ENCODE measurements around the gene CDH6.

Gene CDH6

DNA sequence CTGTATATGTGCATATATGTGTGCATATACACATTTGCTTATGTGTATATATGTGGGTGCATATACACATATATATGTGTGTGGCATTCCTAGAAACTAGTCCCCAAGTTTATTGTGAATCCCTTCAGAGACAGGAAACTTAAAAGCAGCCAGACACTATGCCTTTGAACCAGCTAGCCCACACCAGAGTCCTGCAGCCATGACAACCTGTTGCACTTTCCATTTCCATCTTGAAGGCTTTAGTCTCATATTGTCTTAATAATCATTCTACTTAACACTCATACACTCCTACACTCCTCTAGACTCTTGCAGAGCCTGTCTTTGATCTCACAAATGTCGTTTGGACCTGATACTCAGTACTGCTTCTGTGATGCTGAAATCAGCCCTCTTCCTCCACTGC lies 34.8 kb upstream of the CDH6 start:
- no peak for DNase-seq (ENCODE audit: extremely low spot score)
- POLR2A ChIA-PET, result no interaction called here
- CTCF ChIA-PET, result no interaction called here
- TF ChIP-seq, protein P1, sequence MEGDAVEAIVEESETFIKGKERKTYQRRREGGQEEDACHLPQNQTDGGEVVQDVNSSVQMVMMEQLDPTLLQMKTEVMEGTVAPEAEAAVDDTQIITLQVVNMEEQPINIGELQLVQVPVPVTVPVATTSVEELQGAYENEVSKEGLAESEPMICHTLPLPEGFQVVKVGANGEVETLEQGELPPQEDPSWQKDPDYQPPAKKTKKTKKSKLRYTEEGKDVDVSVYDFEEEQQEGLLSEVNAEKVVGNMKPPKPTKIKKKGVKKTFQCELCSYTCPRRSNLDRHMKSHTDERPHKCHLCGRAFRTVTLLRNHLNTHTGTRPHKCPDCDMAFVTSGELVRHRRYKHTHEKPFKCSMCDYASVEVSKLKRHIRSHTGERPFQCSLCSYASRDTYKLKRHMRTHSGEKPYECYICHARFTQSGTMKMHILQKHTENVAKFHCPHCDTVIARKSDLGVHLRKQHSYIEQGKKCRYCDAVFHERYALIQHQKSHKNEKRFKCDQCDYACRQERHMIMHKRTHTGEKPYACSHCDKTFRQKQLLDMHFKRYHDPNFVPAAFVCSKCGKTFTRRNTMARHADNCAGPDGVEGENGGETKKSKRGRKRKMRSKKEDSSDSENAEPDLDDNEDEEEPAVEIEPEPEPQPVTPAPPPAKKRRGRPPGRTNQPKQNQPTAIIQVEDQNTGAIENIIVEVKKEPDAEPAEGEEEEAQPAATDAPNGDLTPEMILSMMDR (IDR thresholded peaks at IDR 0.05; ENCODE audit: control extremely low read depth, extremely low read depth, low read depth, missing control alignments), result no peak

DNA sequence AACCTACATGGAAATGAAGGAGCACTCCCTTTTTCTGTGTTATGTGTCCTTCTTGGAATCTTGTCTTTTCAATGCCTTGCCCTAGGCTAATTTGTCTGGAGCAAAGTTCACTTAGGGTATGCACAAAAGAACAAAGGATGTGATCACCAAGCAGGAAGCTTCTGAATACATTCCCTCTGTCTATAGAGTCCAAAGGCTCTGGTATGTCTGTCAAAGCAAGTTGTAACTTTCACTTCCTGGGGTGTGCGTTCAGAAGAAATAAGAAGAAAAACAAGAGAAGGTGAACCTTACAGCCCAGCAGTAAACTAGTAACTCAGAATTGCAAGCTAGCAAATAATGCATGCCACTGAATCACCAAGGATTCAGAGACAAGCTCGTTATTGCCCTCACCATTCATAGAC lies 31.7 kb upstream of the CDH6 start:
- POLR2A ChIA-PET, result no interaction called here
- TF ChIP-seq, protein P1 (IDR thresholded peaks at IDR 0.05; ENCODE audit: control extremely low read depth, extremely low read depth, low read depth, missing control alignments), result no peak
- DNase-seq (ENCODE audit: extremely low spot score), result no peak
- CTCF ChIA-PET, result no interaction called here

DNA sequence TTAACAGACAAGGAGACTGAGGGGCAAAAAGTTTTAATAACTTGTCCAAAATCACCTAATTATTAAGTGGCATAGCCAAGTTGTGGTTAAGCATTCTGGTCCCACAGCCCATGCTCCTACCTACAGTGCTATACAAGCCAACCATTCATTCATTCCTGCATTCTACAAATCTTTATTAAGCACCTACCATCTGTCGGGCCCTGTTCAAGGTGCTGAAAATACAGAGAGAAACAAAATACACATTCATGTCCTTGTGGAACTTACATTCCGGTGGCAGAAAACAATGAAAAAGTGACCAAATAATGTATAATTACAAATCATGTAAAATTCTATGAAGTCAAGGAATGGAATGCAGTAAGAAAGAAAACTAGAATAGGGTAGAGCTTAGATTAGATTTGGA lies 27.8 kb upstream of the CDH6 start:
- TF ChIP-seq, protein P1 (IDR thresholded peaks at IDR 0.05; ENCODE audit: control extremely low read depth, extremely low read depth, low read depth, missing control alignments), result no peak
- no peak for DNase-seq (ENCODE audit: extremely low spot score)
- ChIA-PET CTCF (no interaction called here), POLR2A (no interaction called here)

- ChIA-PET POLR2A (no interaction called here), CTCF (interaction anchor here (0.7 to 1.8 kb wide), 4 partner anchors 11 to 19 kb away, joined by 3 to 6 read pairs (median 4); no protein-coding TSS in a partner anchor)
- no peak for DNase-seq (ENCODE audit: extremely low spot score)
- TF ChIP-seq, protein P1 (IDR thresholded peaks at IDR 0.05; ENCODE audit: control extremely low read depth, extremely low read depth, low read depth, missing control alignments), result no peak
Measured at GRCh38 chr5:31169379-31169778, 24.1 kb upstream of the CDH6 start.

- POLR2A ChIA-PET, result no interaction called here
- no peak for DNase-seq (ENCODE audit: extremely low spot score)
- CTCF ChIA-PET, result interaction anchor here (1.8 kb wide), 1 partner anchor 14 kb away, joined by 5 read pairs; no protein-coding TSS in a partner anchor
- TF ChIP-seq, protein P1 (IDR thresholded peaks at IDR 0.05; ENCODE audit: control extremely low read depth, extremely low read depth, low read depth, missing control alignments), result no peak
Measured at GRCh38 chr5:31172881-31173280, 20.6 kb upstream of the CDH6 start.

GRCh38 chr5:31173614-31174013 lies 19.9 kb upstream of the CDH6 start:
- DNase-seq (ENCODE audit: extremely low spot score), result no peak
- ChIA-PET CTCF (interaction anchor here (0.9 kb wide), 1 partner anchor 59 kb away, joined by 3 read pairs; no protein-coding TSS in a partner anchor), POLR2A (no interaction called here)
- TF ChIP-seq, protein P1 (IDR thresholded peaks at IDR 0.05; ENCODE audit: control extremely low read depth, extremely low read depth, low read depth, missing control alignments), result no peak

All from GM10248 (cell line).